IMR-90 (cell line): ENCODE data around the gene XAGE3. TPM values are rescaled to one million over a fixed set of nuclear protein-coding genes. Genes with fewer than 3 reads are reported as not detected.
"Not testable (repeated sequence)": the region's sequence is repeated elsewhere in the genome, so short reads cannot be mapped to it uniquely, and the experiment has no call there.

Experiments
- ATAC-seq: fragments of 200-7000 bp; cut with Tn5 transposase; 2 replicates; pipeline ENCODE4 v1.9.1; 2020; ENCODE audit warnings: low read depth, mild to moderate bottlenecking, moderate library complexity
- BruUV-seq: library from RNA; stranded (reverse); fragments of 400-500 nt; replicated peaks from 2 replicates; lab custom pipeline; 2021; lab: Mats Ljungman, UMichigan
- CTCF ChIA-PET: fragments of 300-600 bp; formaldehyde crosslinking; extraction: SDS; loops from one replicate; lab custom pipeline; 2021; ENCODE audit warnings: antibody characterized with exemption; lab: Yijun Ruan, JAX
- POLR2A ChIA-PET: fragments of 300-600 bp; sonication (Branson Sonifier 250); formaldehyde crosslinking; loops from one replicate; lab custom pipeline; 2022; ENCODE audit warnings: antibody characterized with exemption; ENCODE audit not compliant: unreplicated experiment; lab: Charles Lee
- DNase-seq: peaks from one replicate; pipeline ENCODE4 v3.0.0; 2013
- H2AFZ ChIP-seq: replicated peaks from 2 replicates; pipeline ENCODE3; 2013; ENCODE audit warnings: low read length, mild to moderate bottlenecking; ENCODE audit not compliant: poor library complexity
- H2AK5ac ChIP-seq: 2 replicates; pipeline ENCODE4 v1.6.1; 2013; ENCODE audit warnings: low read depth, low read length, inconsistent platforms
- H2AK9ac ChIP-seq: replicated peaks from 2 replicates; pipeline ENCODE3; 2013; ENCODE audit warnings: mild to moderate bottlenecking, low read depth, low read length, moderate library complexity; ENCODE audit not compliant: poor library complexity
- H2BK120ac ChIP-seq: 2 replicates; pipeline ENCODE4 v1.6.1; 2013; ENCODE audit warnings: low read depth, low read length, inconsistent platforms
- H2BK15ac ChIP-seq: 3 replicates; pipeline ENCODE4 v1.6.1; 2013; ENCODE audit warnings: low read depth, low read length, inconsistent platforms
- H2BK20ac ChIP-seq: 2 replicates; pipeline ENCODE4 v1.6.1; 2013; ENCODE audit warnings: low read depth, mild to moderate bottlenecking, inconsistent platforms, low read length, moderate library complexity
- H2BK5ac ChIP-seq: 2 replicates; pipeline ENCODE4 v1.6.1; 2013; ENCODE audit warnings: mild to moderate bottlenecking, low read depth, low read length, inconsistent platforms; ENCODE audit not compliant: poor library complexity, severe bottlenecking
- H3K14ac ChIP-seq: replicated peaks from 2 replicates; pipeline ENCODE4 v1.6.1; 2013; ENCODE audit warnings: low read depth, low read length, inconsistent platforms
- H3K18ac ChIP-seq: 2 replicates; pipeline ENCODE4 v1.6.1; 2013; ENCODE audit warnings: low read depth, low read length, control low read depth
- H3K23ac ChIP-seq: 2 replicates; pipeline ENCODE4 v1.6.1; 2013; ENCODE audit warnings: low read depth, low read length, inconsistent platforms
- H3K27ac ChIP-seq: 2 replicates; pipeline ENCODE4 v1.5.1; 2013; ENCODE audit warnings: mild to moderate bottlenecking, control low read depth, low read length; ENCODE audit not compliant: insufficient read depth
- H3K27me3 ChIP-seq: 2 replicates; pipeline ENCODE4 v1.6.1; 2013; ENCODE audit warnings: low read length; ENCODE audit not compliant: control insufficient read depth, insufficient read depth
- H3K36me3 ChIP-seq: 2 replicates; pipeline ENCODE4 v1.6.1; 2013; ENCODE audit warnings: low read length, mixed read lengths; ENCODE audit not compliant: control insufficient read depth, insufficient read depth
- H3K4ac ChIP-seq: 2 replicates; pipeline ENCODE4 v1.6.1; 2013; ENCODE audit warnings: low read depth, low read length, inconsistent platforms
- H3K4me1 ChIP-seq: 2 replicates; pipeline ENCODE4 v1.6.1; 2013; ENCODE audit warnings: low read length, mixed read lengths; ENCODE audit not compliant: control insufficient read depth, insufficient read depth
- H3K4me2 ChIP-seq: 2 replicates; pipeline ENCODE4 v1.6.1; 2013; ENCODE audit warnings: low read depth, mild to moderate bottlenecking, control low read depth, low read length, moderate library complexity
- H3K4me3 ChIP-seq: 2 replicates; pipeline ENCODE4 v1.5.1; 2013; ENCODE audit warnings: low read depth, mild to moderate bottlenecking, control low read depth, low read length, moderate library complexity; ENCODE audit not compliant: insufficient read depth
- H3K56ac ChIP-seq: 2 replicates; pipeline ENCODE4 v1.6.1; 2013; ENCODE audit warnings: low read length, inconsistent platforms; ENCODE audit not compliant: insufficient read depth; ENCODE audit errors: extremely low read depth
- H3K79me1 ChIP-seq, 2 experiments: 2 replicates each; pipeline ENCODE4 v1.6.1; 2013; ENCODE audit warnings: low read length in 2 of 2, inconsistent platforms in 1 of 2, low read depth in 1 of 2
- H3K9ac ChIP-seq: 2 replicates; pipeline ENCODE4 v1.6.1; 2013; ENCODE audit warnings: low read depth, low read length, control low read depth
- H3K9me1 ChIP-seq: 2 replicates; pipeline ENCODE4 v1.6.1; 2013; ENCODE audit warnings: low read length, inconsistent platforms; ENCODE audit not compliant: insufficient read depth
- H3K9me3 ChIP-seq: 2 replicates; pipeline ENCODE4 v1.6.1; 2013; ENCODE audit warnings: low read length; ENCODE audit not compliant: control insufficient read depth, insufficient read depth
- H4K20me1 ChIP-seq: 2 replicates; pipeline ENCODE4 v1.6.1; 2013; ENCODE audit warnings: low read length, inconsistent platforms; ENCODE audit not compliant: insufficient read depth
- H4K5ac ChIP-seq: 2 replicates; pipeline ENCODE4 v1.6.1; 2013; ENCODE audit warnings: mild to moderate bottlenecking, low read depth, low read length, control low read depth
- H4K8ac ChIP-seq, 2 experiments: 2 replicates each; pipeline ENCODE4 v1.6.1; 2013; ENCODE audit warnings: low read depth in 2 of 2, low read length in 2 of 2, control low read depth in 1 of 2, inconsistent platforms in 1 of 2
- H4K91ac ChIP-seq: 2 replicates; pipeline ENCODE4 v1.6.1; 2013; ENCODE audit warnings: low read depth, low read length, inconsistent platforms; ENCODE audit not compliant: insufficient read depth
- dilution Hi-C: fragments of 300-500 bp; cut with HindIII; formaldehyde crosslinking; loops from one replicate; pipeline ENCODE4 v1.14.3; 2018; ENCODE audit warnings: low sequenced_read_pairs; ENCODE audit not compliant: unreplicated experiment
- in situ Hi-C: fragments of 300-500 bp; cut with MboI; formaldehyde crosslinking; loops from 3 replicates; pipeline ENCODE4 v1.14.3; 2019; ENCODE audit warnings: low sequenced_read_pairs, inconsistent platforms, mixed read lengths
- intact Hi-C: fragments of 100-400 bp; cut with micrococcal nuclease; formaldehyde crosslinking; loops from 2 replicates; pipeline ENCODE4 v1.10.0; 2022
- polyA plus RNA-seq, 3 experiments: library from polyadenylated mRNA; depleted of rRNA; stranded (reverse); fragments of >200 nt; gene quantifications; 2 replicates each; pipeline ENCODE4 v1.2.3, GENCODE V29; 2012; ENCODE audit warnings: low replicate concordance in 1 of 3
- total RNA-seq: library from RNA; depleted of rRNA; stranded (reverse); fragments of >200 nt; gene quantifications from 2 replicates; pipeline ENCODE4 v1.2.3, GENCODE V29; 2012

XAGE3 gene
- total and polyA plus RNA-seq, 2 of the 4 experiments (the other 2 are of a cell fraction) = not detected

DNA sequence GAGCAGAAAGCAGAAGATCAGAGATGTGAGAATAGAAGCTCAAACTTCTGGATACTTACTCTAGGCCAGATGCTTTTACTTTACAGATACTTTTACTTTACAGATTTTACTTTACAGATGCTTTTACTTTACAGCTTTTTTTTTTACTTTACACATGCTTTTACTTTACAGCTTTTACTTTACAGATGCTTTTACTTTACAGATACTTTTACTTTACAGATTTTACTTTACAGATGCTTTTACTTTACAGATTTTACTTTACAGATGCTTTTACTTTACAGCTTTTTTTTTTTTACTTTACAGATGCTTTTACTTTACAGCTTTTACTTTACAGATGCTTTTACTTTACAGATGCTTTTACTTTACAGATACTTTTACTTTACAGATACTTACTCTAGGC is 5.9 kb upstream of the XAGE3 start:
- intact Hi-C loops = not testable (repeated sequence)

More for the DNA sequence above, 5.9 kb upstream of the XAGE3 start:
- H2AK9ac ChIP-seq, DNase-seq, H2AK5ac ChIP-seq, H3K27ac ChIP-seq, H3K4ac ChIP-seq, H3K9me1 ChIP-seq, H2BK20ac ChIP-seq, H3K23ac ChIP-seq, H3K79me1 ChIP-seq, H3K56ac ChIP-seq, H3K14ac ChIP-seq, H3K4me2 ChIP-seq, H3K9me3 ChIP-seq, H3K9ac ChIP-seq, H4K91ac ChIP-seq, H3K36me3 ChIP-seq, dilution Hi-C loops, ATAC-seq, H3K4me1 ChIP-seq, in situ Hi-C loops, H2BK15ac ChIP-seq, H4K20me1 ChIP-seq, H3K18ac ChIP-seq, H2BK120ac ChIP-seq, H4K5ac ChIP-seq, H2BK5ac ChIP-seq, H3K4me3 ChIP-seq, H2AFZ ChIP-seq, BruUV-seq, POLR2A ChIA-PET, H4K8ac ChIP-seq: not testable (repeated sequence)
- CTCF ChIA-PET = interaction anchor here (0.6 kb wide), 1 partner anchor 1955 kb away, joined by 3 read pairs; no protein-coding TSS in a partner anchor
- peaks cover 27% of the 10 kb centered on the region for H3K27me3 ChIP-seq
